Raji (cell line): Measurements from ENCODE around the gene SEMA5A.

Experiments used
- POLR2A ChIP-seq: IDR thresholded peaks from 2 replicates; pipeline ENCODE4 v1.6.1; 2011; ENCODE audit warnings: low read depth, low read length, control low read depth; ENCODE audit not compliant: insufficient read depth

Gene SEMA5A

DNA sequence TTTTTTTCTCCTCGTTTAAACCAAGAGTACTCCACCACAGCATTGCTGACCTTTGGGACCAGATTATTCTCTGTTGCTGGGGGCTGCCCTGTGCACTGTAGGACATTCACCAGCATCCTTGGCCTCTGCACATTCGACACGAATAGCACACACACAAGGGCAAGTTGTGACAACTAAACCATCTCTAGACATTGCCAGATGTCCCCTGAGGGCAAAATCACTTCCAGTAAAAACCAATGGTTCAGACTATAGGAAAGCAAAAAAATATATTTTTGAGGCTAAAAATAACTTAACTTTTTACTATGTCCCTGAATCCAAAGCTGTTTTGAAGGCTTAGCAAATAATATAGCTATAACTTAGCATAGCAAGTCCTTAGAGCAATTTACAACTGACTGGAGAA is 65.9 kb downstream of the SEMA5A start:
- no peak for TF ChIP-seq POLR2A

DNA sequence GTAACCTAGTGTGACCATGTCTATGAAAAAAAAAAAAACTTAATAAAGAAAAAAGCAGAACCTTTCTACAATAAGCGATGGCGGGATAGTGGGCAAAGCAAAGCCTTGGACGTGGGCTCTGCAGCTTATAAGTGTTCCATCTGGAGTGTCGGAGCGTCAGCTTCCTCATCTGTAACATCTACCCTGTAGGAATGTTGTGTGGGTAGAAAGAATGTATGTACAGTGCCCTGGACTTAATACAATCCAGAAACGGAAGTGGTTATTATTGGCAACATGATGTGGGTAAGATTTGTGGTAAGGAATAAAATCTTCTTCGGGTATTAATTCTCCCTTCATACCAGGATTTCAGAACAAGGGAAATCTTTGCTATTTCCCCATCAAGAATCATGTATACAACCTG is 66.5 kb downstream of the SEMA5A start:
- TF ChIP-seq POLR2A = no peak

DNA sequence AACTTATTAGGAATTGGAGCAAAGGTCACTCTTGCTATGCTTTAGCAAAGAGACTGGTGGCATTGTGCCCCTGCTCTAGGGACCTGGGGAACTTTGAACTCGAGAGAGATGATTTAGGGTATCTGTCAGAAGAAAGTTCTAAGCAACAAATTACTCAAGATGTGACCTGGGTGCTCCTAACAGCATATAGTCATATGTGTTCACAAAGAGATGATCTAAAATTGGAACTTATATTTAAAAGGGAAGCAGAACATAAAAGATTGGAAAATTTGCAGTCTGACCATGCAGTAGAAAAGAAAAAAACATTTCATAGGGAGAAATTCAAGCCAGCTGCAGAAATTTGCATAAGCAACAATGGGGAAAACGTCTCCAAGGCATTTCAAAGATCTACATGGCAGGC is 68.3 kb downstream of the SEMA5A start:
- no peak for TF ChIP-seq POLR2A

DNA sequence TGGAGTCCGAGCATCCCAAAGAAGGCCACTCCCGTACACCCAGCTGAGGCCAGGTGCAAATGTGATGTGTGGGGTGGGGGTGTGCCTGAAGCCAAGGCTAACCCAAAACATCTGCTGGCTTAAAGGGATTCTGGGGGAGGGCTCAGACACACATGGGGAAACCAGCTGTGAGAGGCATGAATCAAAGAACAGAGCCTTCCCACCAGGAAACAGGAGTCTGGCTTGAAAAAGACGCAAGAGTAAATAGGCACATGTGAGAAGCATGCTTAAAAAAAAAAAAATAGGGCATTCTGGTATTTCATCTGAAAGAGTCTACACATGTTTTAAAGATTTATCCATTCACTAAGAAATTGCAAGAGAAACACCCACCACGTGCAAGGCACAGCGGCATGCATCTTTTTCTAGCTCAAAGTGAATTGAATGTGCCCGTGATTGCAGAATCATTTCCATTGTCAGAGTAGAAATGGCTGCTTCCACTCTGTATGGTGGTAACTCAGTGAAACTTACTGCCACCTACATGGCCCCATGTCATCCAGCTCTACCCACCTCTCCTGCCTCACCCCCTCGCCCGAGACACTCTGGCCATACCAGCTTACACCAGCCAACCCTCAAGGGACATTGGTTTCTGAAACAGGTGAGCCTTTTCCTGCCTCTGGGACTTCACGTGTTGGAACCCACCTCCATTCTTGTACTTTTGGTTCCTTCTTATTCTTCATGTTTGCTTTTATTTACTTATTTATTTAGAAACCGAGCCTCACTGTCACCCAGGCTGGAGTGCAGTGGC is 71.5 kb downstream of the SEMA5A start:
- TF ChIP-seq POLR2A = no peak

DNA sequence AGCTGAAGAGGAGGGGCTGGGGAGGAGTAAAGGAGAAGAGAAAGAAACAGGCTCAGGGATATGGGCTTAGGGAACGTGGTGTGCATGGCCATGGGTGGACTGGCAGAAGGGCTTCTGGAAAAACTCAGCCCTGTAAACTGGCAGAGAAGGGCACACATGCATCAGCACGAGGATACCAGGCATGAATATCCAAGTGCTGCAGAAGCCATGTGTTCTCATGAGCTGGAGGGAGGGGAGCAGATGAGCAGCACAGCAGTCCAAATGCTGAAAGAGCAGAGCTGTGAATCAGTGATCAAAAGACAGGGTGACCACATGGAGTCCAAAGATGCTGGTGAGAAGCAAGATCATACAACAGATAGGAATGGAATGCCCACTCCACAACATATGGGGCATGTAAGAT is 72.3 kb downstream of the SEMA5A start:
- no peak for TF ChIP-seq POLR2A

DNA sequence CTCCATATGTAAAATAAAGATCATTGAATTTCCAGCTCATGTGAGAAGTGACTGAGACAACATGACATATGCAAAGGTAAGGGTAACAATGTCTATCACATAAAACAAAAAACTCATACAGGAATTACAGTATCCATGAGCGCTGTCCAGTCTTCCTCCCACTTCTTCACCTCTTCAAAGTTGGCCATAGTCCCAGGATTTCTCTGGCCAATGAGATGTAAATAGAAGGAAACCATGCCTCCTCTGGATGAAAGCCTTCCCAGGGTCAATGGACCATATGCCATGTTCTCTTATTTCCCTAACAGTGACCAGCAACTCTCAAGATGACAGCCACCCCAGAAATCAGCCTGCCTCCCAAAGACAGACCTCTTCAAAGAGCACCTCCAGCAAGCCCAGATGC is 75.5 kb downstream of the SEMA5A start:
- no peak for TF ChIP-seq POLR2A

DNA sequence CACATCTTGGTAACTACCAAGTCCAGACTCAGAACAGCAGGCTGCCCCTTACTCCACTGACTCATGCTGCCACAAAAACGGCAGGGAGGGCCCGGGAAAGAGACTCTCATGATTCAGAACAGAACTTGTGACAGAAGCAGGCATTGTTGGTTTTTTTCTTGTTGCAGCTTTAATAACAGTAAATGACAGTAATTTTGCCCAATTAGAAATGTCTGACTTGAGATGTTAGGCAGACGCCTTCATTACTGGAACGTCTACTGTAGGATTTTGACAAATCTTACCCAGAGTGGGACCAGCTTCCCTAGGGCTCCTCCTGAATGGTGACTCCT is 77.9 kb downstream of the SEMA5A start:
- TF ChIP-seq POLR2A = no peak

DNA sequence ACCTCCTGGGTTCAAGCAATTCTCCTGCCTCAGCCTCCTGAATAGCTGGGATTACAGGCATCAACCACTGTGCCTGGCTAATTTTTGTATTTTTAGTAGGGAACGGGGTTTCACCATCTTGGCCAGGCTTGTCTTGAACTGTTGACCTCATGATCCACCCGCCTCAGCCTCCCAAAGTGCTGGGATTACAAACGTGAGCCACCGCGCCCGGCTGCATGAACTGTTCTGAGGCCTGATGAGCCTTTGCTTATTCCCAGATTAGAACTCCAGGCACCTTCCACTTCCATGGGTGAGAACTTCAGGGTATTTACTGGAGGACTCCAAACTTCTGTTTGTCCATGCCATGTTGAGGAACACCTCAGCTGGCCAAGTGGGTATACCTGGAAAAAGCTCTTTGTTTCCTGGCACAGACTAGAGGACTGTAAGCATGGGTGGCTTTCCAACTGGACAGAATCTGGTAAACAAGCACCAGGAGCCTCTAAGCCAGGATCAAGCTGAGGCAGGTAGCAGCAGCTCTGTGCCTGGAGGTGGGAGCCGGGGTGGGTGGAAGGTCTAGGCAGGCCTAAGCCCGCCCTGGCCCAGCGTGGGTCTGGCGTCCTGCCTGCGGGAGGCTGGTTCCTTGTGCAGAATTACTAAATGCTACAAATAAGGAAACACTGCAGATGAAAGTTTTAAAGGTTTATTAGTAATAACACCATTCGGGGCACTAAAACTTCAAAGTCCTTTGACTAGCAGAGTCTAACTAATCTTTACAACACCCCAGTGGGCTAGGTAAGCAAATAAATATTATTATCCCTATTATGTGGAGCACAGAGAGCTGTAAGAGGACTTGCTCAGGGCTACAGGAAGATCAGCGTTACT is 78.4 kb downstream of the SEMA5A start:
- TF ChIP-seq POLR2A = no peak

DNA sequence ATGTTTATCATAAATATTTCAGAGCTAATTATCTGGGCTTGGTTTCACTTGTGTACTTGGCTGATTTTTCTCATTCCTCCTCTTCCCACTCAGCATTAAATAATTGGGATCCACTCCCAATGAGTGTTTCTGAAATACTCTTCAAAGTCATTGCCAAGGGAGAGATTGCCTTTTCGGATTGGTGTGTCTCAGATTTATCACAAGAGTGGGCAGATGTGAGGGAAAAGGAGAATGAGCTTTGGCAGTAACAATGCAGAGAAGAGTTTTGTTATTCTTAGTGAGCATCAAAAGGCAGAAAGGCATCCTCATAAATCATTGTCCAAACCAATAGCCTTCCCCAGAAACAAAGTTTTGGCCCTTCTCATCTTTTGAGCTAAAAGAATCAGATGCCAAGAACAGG is 79.2 kb downstream of the SEMA5A start:
- no peak for TF ChIP-seq POLR2A

DNA sequence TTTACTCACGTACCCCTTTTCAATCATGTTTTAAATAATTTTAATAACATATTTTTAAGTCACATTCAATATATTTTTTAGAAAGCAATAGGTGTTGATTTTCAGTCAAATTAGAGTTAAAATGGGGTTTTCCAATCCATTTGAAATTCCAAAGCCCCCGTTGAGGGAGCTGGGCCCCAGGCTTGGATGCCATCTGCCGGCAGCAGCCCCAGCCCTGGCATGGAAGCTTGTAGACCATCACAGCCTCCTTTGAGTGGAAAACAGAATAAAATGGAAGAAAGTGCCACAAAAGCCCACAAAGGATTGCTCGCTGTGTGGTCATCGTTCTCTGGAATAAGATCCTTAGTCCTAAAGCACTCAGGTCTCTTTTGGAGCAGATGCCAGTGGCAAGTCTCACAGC is 81.4 kb downstream of the SEMA5A start:
- no peak for TF ChIP-seq POLR2A

DNA sequence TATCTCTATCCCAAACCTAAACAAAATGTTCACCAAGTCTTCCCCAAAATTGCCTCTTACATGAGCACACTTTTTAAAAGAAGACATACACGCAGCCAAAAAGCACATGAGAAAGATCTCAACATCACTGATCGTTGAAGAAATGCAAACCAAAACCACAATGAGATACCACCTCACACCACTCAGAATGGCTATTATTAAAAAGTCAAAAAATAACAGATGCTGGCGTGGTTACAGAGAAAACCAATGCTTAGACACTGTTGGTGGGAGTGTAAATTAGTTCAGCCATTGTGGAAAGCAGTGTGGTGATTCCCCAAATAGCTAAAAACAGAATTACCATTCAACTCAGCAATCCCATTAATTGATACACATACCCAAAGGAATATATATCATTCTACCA is 83.8 kb downstream of the SEMA5A start:
- TF ChIP-seq POLR2A = no peak

DNA sequence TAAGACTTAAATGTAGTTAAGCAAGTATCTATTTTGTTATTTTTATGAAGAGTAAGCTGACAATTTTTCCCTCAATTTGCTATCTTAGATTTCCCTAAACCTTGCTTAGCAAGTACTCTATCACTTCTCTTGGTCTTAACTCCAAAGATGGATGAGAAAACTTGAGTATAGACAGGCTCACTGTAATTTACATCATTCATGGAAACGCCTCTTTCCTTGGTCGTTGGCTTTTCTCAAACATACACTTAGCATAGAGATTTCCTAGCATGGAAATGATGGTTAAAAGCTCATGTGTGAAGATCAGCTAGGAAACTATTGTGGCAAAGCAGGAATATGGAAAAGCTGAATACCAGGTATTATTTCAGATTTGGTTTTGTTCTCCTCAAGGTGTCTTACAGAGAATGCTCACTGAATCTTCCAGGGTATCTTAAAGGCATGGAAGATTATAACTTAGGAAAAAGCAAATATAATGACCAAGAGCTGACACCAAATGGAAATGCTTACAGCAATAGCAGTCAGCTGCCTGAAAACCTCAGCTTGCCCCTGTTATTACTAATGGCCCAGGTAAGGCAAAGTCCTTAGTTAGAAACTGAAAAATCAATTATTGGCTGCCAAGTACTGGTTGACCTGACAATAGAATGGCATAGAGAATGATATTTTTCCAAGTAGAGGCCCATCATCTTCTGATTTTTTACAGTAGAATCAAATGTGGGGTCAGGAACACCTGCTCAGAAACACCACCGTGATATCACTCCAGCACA is 84.8 kb downstream of the SEMA5A start:
- TF ChIP-seq POLR2A = no peak

DNA sequence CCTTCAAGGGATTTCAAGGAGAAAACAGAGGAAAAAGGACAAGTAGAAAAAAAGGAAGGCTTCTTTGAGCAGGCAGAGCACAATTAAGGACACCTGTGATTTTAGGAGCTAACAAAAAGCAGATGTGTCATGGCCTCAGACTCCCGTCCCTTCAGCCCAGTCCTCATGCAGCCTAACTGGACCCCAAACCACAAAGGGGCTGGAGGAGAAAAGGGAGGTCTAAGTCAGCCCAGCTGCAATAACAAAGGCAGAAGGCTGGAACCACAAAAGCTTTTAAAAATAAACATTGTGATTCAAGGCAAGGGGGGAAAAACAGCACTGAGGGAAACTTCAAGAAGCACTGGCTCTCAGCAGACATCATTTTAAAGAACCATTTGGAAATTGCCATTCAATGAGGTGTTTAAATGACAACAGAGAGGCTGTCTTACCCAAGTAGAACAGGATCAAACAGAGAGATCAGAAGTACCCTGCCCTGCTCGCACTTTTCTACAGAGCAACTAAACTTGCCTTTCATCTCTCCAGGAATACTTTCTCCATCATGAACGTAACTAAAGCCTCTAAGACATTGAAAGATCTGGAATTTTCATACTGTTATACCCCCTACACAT is 89.3 kb downstream of the SEMA5A start:
- no peak for TF ChIP-seq POLR2A

DNA sequence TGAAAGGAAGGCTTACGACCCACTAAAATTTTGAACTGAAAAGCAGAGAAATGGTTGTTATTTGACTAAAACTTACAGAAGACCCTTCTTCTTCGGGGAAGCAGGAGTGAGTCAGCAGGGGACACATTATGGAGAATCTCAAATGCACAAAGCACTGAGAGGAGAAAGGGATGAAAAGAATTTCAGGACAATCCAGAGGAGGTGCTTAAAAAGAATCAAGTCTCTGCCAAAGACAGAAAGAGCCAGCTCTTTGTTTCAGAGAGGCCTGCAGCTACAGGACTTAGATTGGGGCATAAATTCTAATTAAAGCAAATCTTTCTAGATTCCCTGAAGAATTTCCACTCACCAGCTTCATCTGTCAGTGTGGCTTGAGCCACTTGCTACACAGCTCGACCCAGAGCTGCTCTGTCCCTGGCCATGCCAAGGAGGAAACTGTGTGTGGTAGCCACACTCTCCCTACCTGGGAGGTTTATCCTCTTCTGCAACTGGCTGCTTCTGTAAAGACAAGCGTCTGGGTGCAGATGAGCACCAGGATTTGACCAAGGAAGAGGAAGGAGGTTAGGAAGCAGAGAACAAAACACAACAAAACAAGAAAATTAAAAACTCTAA is 89.9 kb downstream of the SEMA5A start:
- no peak for TF ChIP-seq POLR2A

DNA sequence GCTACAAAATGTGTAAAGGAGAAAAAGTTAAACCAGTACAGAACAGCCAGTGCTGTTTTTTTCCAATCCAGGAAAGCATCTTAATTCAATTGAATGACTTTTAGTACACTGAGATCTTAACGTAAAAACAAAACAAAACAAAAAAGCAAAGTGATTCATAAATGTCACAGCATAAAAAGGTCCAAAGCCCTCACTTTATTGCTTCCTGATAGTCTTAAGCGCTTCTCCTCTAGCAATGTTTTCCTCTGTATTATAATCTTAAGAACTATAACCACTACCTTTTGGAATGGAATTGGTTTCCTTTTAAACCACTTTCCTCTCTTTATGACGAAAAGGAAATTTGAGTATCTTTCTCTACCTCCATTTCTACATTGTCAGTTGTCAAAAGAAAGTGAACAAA is 91.4 kb downstream of the SEMA5A start:
- TF ChIP-seq POLR2A = no peak

DNA sequence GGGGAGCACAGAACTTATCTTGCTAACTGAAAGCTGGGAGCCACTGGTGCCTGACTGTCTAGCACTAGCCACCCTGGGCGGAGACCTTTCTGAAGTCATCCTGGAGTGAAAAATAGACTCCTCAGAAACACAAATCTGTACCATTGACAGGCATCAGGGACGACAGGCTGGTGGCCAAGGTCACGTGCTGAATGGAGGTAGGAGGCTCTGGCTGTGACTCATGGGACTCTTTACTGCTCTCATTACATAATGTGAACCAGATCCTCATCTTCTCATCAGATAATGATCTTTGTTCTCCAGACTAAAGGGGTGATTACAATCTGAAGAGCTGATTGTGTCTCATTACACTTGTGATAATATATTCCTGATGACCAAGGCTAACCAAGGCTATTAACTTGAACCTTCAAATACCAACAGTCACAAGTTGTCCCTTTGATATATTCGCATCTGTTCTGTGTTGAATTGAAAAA is 91.8 kb downstream of the SEMA5A start:
- TF ChIP-seq POLR2A = no peak
